Stomach (tissue), 4 donors: ENCODE data around the gene F10.

Experiments
- CTCF ChIP-seq, 7 experiments: fragments of 450-650 bp in 4 of 7; fragments of 200-600 bp in 3 of 7; sonication (generic) in 3 of 7; IDR thresholded peaks; one replicate each; pipeline ENCODE4 v1.5.1; 2016 to 2019; ENCODE audit warnings: antibody characterized with exemption in 7 of 7, control low read depth in 2 of 7, mild to moderate bottlenecking in 1 of 7
- POLR2A ChIP-seq, 4 donors: fragments of 450-650 bp; IDR thresholded peaks; one replicate each; pipeline ENCODE4 v1.6.1; 2016; ENCODE audit warnings: antibody characterized with exemption in 4 of 4, control low read depth in 2 of 4, mild to moderate bottlenecking in 1 of 4, moderate library complexity in 1 of 4
- POLR2AphosphoS5 ChIP-seq, 3 donors: sonication (generic); formaldehyde crosslinking; IDR thresholded peaks; one replicate each; pipeline ENCODE4 v1.6.1; 2016; ENCODE audit warnings: antibody characterized with exemption in 3 of 3

GRCh38 chr13:113083022-113083373 is 39.6 kb upstream of the F10 start:
- no peak for TF ChIP-seq CTCF (IDR thresholded peaks at IDR 0.05)
- no peak for TF ChIP-seq POLR2A (IDR thresholded peaks at IDR 0.05)
- no peak for TF ChIP-seq POLR2AphosphoS5 (IDR thresholded peaks at IDR 0.05)
